ENCODE data around the gene SETD1A.
"Not testable (repeated sequence)": the region's sequence is repeated elsewhere in the genome, so short reads cannot be mapped to it uniquely, and the experiment has no call there.

Gene SETD1A

DNA sequence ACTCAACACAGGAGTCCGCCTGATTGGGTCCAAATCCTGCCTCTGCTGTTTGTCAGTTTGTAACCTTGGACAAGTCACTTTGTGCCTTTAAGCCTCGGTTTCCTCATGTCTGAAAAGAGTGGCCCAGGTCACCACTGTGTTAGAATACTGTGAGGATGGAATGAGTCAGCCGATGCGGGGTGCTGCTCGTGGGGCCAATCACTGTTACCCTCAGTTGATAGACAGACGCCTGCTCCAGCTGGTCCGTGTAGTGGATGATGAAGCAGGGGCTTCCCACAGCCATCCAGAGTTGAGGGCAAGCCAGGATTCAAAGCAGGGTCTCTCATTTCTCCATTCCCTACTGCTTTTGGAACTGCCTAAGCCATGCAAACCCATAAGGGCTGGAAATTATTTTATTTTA lies 28.4 kb upstream of the SETD1A start:
- no peak for DNase-seq (ENCODE audit: low read depth in 2 of 2)

- no peak for DNase-seq (ENCODE audit: low read depth in 2 of 2)
Measured at GRCh38 chr16:30930160-30930571, 27.4 kb upstream of the SETD1A start.

- DNase-seq (ENCODE audit: low read depth in 2 of 2): no peak
Measured at GRCh38 chr16:30931068-30931650, 26.4 kb upstream of the SETD1A start.

DNA sequence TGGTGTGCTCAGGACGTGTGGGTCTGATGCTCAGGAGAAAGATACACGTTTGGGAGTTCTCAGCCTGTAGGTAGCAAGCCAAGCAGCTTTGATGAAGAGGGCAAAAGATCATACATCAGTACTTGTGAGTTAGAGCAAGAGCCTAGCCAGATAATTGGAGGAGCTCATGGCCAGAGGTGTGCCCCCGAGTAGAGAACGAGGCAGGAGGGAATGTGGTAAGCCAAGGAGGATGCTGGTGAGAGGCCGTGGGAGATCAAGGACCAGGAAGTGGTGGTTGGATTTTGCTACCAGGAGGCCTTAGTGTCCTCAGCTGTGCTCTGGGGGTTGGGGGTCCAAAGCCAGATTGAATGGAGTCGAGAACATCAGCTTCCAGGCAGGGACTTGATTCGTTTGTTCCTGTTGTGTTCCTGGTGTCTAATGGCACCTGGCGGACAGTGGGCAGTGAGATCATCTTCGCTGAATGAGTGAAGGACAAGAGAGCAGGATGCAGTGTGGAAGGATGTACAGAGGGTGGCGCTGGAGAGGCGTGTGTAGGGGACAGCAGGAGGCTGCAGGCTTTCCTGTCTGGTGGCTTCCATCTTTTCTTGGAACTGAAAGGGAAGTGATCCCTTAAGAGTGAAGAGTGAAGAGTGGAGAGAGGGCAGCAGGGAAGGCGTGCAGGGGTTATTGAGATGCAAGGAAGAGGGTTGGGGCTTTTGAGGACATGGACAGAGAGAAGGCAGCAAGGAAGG lies 22.6 kb upstream of the SETD1A start:
- DNase-seq (ENCODE audit: low read depth in 2 of 2): no peak

DNA sequence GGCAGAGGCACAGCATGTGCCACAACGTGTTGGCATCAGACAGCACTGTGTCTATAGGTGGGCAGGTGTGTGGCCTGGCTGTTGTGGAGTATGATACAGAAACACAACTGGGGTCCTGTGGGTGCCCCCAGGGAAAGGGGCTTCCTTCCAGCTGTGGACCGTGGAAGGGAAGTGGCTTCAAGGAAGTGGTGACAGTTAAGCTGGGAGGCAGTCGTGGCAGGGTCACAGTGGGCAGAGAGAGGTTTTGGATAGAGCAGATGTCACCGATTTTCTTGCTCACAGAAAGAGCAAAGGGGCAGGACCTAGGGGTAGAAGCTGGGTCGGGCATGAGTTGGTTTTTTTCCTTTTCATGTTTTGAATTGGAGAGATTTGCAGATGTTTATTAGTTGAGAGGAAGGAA lies 19.9 kb upstream of the SETD1A start:
- DNase-seq (ENCODE audit: low read depth in 2 of 2): no peak

DNA sequence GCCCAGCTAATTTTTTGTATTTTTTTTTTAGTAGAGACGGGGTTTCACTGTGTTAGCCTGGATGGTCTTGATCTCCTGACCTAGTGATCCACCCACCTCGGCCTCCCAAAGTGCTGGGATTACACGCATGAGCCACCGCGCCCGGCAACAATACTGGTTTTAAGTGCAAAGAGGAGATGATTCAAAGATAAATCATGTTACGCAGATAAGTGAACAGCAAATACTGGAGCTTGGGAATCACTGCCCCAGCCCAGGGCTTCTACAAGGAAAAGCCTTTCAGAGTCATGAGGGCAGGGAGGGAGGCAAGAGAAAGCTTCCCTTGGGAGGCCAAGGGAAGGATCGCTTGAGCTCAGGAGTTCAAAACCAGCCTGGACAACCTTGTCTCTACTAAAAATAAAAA lies 18.0 kb upstream of the SETD1A start:
- not testable (repeated sequence) for DNase-seq (ENCODE audit: low read depth in 2 of 2)

GRCh38 chr16:30941600-30942425 lies 15.7 kb upstream of the SETD1A start:
- peak in 1 of 2 donors; percentile 16 for DNase-seq (ENCODE audit: low read depth in 2 of 2)

DNA sequence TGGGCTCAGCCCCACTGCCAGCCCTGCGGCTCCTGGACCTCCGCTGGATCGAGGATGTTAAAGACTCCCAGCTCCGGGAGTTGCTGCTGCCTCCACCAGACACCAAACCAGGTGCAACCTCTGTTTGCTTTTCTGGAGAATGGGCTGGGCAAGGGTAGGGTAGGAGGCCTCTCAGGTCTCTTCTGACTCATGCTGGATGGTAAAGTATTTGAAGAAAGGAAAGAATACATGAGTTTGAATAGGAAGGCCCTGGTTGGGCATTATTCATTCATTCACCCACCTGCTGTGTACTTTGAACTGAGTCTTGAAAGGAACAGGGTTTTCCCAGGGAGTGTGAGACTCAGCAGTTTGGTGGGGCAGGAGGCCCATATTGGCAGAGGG lies 15.1 kb upstream of the SETD1A start:
- no peak for DNase-seq (ENCODE audit: low read depth in 2 of 2)

DNA sequence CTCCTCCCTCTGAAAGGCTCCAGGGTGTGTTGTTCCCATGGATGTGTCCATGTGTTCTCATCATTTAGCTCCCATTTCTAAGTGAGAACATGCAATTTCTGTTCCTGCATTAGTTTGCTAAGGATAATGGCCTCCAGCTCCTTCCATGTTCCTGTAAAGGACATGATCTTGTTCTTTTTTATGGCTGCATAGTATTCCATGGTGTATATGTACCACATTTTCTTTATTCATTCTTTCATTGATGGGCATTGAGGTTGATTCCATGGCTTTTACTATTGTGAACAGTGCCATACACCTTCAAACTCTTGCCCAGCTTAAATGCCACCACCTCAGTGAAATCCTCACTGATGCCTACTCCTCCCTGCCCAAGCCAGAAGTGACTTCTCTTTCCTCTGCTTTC lies 13.2 kb upstream of the SETD1A start:
- no peak for DNase-seq (ENCODE audit: low read depth in 2 of 2)

DNA sequence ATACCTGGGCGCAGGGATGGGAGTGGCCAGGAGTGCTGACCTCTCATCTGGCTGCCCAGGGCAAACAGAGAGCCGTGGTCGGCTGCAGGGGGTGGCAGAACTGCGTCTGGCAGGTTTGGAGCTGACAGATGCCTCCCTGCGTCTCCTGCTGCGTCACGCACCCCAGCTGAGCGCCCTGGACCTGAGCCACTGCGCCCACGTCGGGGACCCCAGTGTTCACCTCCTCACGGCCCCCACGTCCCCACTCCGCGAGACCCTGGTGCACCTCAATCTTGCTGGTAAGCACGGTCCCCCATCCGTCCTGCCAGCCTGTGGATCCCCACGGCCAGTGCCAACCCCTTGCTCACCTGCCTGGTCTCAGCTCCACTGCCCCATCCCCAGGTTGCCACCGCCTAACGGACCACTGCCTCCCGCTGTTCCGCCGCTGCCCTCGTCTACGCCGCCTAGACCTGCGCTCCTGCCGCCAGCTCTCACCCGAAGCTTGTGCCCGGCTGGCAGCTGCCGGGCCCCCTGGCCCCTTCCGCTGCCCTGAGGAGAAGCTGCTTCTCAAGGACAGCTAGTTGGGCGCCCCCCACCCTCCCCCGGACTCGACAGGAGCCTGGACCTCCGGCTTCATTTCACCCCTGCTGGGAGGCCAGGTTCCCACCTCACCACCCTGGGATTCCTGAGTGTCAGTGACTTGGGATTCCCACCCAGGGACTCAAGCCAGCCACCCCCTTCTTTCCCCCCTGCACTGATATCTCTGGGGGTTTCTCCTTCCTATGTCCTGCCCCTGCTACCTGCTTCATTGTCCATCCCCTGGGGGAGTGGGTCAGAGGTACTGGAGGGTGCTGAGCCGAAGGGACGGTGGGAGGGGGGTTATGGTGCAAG lies 10.6 kb upstream of the SETD1A start:
- no peak for DNase-seq (ENCODE audit: low read depth in 2 of 2)

DNA sequence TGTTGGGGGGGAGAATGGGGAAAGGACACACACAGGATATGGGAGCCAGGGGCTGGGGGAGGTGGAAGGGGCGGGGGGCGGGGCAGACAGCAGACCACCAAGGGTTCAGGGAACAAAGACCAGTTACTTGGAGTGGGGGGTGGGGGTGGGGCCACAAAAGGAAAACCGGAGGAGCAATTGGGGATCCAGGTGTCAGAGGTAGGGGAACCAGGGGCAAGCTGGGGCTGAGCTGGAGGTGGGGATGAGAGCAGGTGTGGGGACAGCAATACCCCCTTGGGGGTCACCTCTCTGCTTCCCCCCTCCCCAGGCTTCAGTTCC lies 10.1 kb upstream of the SETD1A start:
- DNase-seq (ENCODE audit: low read depth in 2 of 2): no peak

DNA sequence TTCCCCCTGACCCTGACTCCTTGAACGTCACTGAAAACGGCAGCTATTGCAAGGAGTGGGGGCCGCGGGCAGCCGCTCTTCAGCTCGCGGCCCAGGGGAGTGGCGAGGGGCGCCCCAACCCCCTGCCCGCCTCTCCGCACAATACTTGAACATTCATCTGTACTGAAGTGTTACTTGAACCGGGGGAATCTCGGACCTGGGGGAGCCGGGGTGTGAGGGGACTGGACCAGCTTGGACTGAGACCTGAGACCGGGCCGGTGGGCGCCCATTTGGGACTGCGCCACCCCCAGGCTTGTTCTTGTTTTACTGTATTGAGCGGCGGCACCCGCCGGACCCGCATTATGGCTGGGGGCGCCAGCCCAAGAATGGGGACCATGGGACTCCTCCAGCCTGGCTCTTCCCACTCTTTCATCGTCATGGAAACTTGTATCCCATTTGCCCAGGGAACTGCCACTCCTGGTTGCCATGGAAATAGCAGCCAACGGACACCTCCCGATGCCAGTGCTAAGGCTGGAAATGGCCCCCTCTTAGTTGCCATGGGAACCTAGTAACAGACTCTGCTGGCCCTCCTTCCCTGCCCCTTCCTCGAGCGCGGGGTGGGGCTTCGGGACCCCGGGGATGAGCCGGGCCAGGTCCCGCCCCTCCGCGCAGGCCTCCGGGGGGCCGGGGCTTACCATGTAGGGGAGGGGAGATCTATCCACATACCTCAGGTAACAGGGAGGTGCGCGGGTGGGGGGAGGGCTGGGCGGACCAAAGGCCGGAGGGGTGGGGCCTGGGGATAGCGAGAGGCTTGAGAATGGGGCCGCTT lies 9.5 kb upstream of the SETD1A start:
- no peak for DNase-seq (ENCODE audit: low read depth in 2 of 2)

GRCh38 chr16:30948667-30949649 lies 8.6 kb upstream of the SETD1A start, which contains the start of gene ORAI3:
Gene ORAI3 (plus strand): TSS chr16:30949068. CDS start chr16:30949290, 222 bp downstream.
- DNase-seq (ENCODE audit: low read depth in 2 of 2): no peak

- no peak for DNase-seq (ENCODE audit: low read depth in 2 of 2)
Measured at GRCh38 chr16:30949650-30950515, 7.7 kb upstream of the SETD1A start.

GRCh38 chr16:30950516-30951065 lies 7.0 kb upstream of the SETD1A start:
- no peak for DNase-seq (ENCODE audit: low read depth in 2 of 2)

DNA sequence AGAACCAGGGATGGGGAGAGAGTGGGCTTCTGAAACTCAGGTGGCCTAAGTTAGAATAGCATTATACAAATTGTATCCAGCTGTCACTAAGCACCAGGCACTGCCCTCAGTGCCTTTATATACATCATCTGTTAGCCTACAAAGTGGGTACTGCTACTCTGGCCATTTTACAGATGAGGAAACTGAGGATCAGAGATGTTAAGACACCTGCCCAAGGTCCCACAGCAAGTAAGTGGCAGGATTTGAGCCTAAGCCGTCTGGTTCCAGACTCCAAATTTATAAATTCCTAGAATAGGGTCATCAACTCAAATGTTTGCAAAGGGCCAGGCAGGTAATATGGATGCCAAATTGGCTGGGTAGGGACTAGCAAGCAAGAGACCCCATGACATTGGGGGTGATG lies 6.4 kb upstream of the SETD1A start:
- DNase-seq (ENCODE audit: low read depth in 2 of 2): no peak

GRCh38 chr16:30951750-30952149 lies 5.8 kb upstream of the SETD1A start:
- DNase-seq (ENCODE audit: low read depth in 2 of 2): no peak

DNA sequence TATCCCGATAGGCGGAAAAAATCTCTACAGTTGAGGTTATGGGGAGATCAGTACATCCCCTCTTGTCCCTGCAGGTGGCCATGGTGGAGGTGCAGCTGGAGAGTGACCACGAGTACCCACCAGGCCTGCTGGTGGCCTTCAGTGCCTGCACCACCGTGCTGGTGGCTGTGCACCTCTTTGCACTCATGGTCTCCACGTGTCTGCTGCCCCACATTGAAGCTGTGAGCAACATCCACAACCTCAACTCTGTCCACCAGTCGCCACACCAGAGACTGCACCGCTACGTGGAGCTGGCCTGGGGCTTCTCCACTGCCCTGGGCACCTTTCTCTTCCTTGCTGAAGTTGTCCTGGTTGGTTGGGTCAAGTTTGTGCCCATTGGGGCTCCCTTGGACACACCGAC lies 4.4 kb upstream of the SETD1A start:
- no peak for DNase-seq (ENCODE audit: low read depth in 2 of 2)
